Measurements from ENCODE around the gene ATP6V1G2.

The ATP6V1G2 gene

GRCh38 chr6:31547727-31548543 lies 1.5 kb upstream of the ATP6V1G2 start:
- H2BK120ac ChIP-seq (ENCODE audit: insufficient read depth, low read length, poor library complexity): no peak overlapping the region
- H3K79me2 ChIP-seq (ENCODE audit: control insufficient read depth, insufficient read depth, low read length, poor library complexity): no peaks in the 10 kb centered on the region
- 100% methylated on average over 1 of the region's 24 CpGs for WGBS (ENCODE audit: extremely low coverage, insufficient coverage, insufficient read length)

DNA sequence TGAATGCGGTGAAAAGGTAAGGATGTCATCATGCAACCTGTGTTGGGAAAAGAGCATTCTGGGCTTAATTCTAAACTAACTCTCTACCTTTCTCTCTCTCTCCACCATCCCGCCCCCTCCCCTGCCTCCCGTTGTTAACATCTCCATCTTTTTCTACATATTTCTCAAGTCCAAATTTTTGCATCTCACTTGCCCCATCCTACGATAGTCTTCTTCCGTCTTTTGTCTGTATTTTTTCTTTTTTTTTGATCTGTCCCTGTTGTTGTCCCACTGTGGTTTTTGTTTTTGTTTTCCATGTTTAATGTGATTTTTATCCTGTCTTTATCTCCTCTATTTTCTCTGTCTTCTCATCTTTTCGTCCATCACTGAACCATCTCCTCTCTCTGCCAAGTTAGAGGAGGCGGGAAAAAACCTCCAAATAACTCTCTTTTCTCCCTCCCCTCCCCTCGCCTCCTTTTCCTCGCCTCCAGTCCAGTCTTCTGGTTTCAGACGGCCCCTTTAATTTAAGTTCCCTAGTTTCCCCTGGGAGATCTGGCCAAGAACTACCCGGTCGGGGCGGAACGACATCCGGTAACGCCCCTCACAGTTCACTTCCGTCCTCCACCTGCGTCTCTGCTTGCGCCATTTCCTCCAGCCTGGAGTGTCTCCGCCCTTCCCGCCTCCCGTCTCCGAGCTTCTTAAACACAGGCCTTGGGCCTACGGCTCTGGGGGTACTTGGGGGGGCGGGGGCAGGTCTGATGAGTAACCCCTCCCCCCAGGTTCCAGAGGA lies 734 bp upstream of the ATP6V1G2 start, which contains the start of gene NFKBIL1:
Gene NFKBIL1 (plus strand): TSS at position 651 of the 769 bp plus-strand sequence. CDS start 87 bp downstream, at position 738.
- Histone ChIP-seq H3K4me2 (ENCODE audit: low read length) (peak within 1 kb of the TSS; percentile 75), H4K91ac (ENCODE audit: low read depth, low read length) (peak within 1 kb of the TSS; percentile 52), H4K8ac (ENCODE audit: low read depth, low read length) (peak within 1 kb of the TSS; percentile 82), H3K9me3 (ENCODE audit: insufficient read depth, low read depth, low read length) (no peaks in the 10 kb centered on the region), H2BK120ac (ENCODE audit: insufficient read depth, low read length, poor library complexity) (no peak within 1 kb of the TSS), H3K4me1 (ENCODE audit: control insufficient read depth in 1 of 2, insufficient read depth in 2 of 2, low read length in 2 of 2) (peaks cover 4 to 5% of the 10 kb centered on the region in 2 experiments), H3K14ac (ENCODE audit: low read length) (peak within 1 kb of the TSS; percentile 23), H3K4me3 (ENCODE audit: low read depth, low read length) (peak within 1 kb of the TSS; percentile 38), H3K79me1 (ENCODE audit: low read length) (peaks cover 4% of the 10 kb centered on the region), H3K9ac (ENCODE audit: low read length) (no peak within 1 kb of the TSS), H2AK5ac (ENCODE audit: low read length) (peak within 1 kb of the TSS; percentile 48), H2BK5ac (ENCODE audit: low read depth, low read length, poor library complexity) (no peak within 1 kb of the TSS), H3K18ac (ENCODE audit: low read length) (peak within 1 kb of the TSS; percentile 0), H3K27ac (ENCODE audit: low read depth, low read length) (peak within 1 kb of the TSS; percentile 39), H2BK12ac (ENCODE audit: low read length) (peak within 1 kb of the TSS; percentile 1), H3K79me2 (ENCODE audit: control insufficient read depth, insufficient read depth, low read length, poor library complexity) (no peaks in the 10 kb centered on the region), H3K4ac (ENCODE audit: low read depth, low read length) (peak within 1 kb of the TSS; percentile 37), H2AFZ (ENCODE audit: insufficient read depth, low read length, poor library complexity) (peak within 1 kb of the TSS; percentile 40), H3K36me3 (ENCODE audit: control insufficient read depth in 1 of 2, insufficient read depth in 2 of 2, low read length in 2 of 2) (peaks cover 4 to 7% of the 10 kb centered on the region in 2 experiments), H4K12ac (ENCODE audit: low read depth, low read length) (peak within 1 kb of the TSS; percentile 5), H3K23ac (ENCODE audit: low read length) (no peak within 1 kb of the TSS), H3K27me3 (ENCODE audit: insufficient read depth, low read length) (no peaks in the 10 kb centered on the region)
- peak; percentile 89 to 92 for DNase-seq
- WGBS (ENCODE audit: extremely low coverage, insufficient coverage, insufficient read length): no CpG with 5 or more reads among the region's 25 CpGs

More at GRCh38 chr6:31547727-31548543, 1.5 kb upstream of the ATP6V1G2 start:
- Histone ChIP-seq H3K4me1 (ENCODE audit: control insufficient read depth in 1 of 2, insufficient read depth in 2 of 2, low read length in 2 of 2) (peaks cover 4 to 5% of the 10 kb centered on the region in 2 experiments), H4K8ac (ENCODE audit: low read depth, low read length) (peak overlapping the region; percentile 82), H2BK12ac (ENCODE audit: low read length) (peak overlapping the region; percentile 1), H2AFZ (ENCODE audit: insufficient read depth, low read length, poor library complexity) (peak overlapping the region; percentile 2), H3K9me3 (ENCODE audit: insufficient read depth, low read depth, low read length) (no peaks in the 10 kb centered on the region), H3K14ac (ENCODE audit: low read length) (peak overlapping the region; percentile 23), H2AK5ac (ENCODE audit: low read length) (peak overlapping the region; percentile 48), H3K27ac (ENCODE audit: low read depth, low read length) (no peak overlapping the region), H4K12ac (ENCODE audit: low read depth, low read length) (peak overlapping the region; percentile 5), H2BK5ac (ENCODE audit: low read depth, low read length, poor library complexity) (no peak overlapping the region), H3K79me1 (ENCODE audit: low read length) (peaks cover 2% of the 10 kb centered on the region), H3K9ac (ENCODE audit: low read length) (no peak overlapping the region), H3K36me3 (ENCODE audit: control insufficient read depth in 1 of 2, insufficient read depth in 2 of 2, low read length in 2 of 2) (peaks cover 4 to 7% of the 10 kb centered on the region in 2 experiments), H3K18ac (ENCODE audit: low read length) (peak overlapping the region; percentile 0), H3K4me3 (ENCODE audit: low read depth, low read length) (peak overlapping the region; percentile 38), H3K27me3 (ENCODE audit: insufficient read depth, low read length) (no peaks in the 10 kb centered on the region), H3K4ac (ENCODE audit: low read depth, low read length) (peak overlapping the region; percentile 37), H3K4me2 (ENCODE audit: low read length) (peak overlapping the region; percentile 75), H3K23ac (ENCODE audit: low read length) (no peak overlapping the region), H4K91ac (ENCODE audit: low read depth, low read length) (peak overlapping the region; percentile 52)
- no peak for DNase-seq

DNA sequence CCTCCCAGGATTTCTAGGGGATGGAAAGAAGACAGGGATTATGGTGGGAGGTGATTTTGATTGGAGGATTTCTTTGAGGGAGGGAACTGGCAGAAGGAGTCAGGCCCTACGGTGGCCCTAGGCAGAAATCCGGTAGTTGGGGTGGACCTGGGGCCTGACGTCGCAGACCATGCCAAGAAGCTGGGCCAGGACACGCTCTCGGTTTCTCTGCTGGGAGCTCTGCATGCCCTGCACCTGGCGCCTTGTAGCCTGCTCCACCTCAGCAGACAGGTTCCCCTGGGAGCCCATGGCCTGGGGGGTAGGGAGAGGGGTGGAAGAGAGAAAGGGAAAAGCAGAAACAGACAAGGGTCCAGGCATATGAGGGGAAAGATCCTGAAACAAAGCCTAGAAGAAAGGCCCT lies 1.1 kb downstream of the ATP6V1G2 start:
- Histone ChIP-seq H4K12ac (ENCODE audit: low read depth, low read length) (no peak overlapping the region), H3K79me1 (ENCODE audit: low read length) (peaks cover 12% of the 10 kb centered on the region), H4K91ac (ENCODE audit: low read depth, low read length) (no peak overlapping the region), H2BK120ac (ENCODE audit: insufficient read depth, low read length, poor library complexity) (no peak overlapping the region), H3K4me3 (ENCODE audit: low read depth, low read length) (no peak overlapping the region), H3K36me3 (ENCODE audit: control insufficient read depth in 1 of 2, insufficient read depth in 2 of 2, low read length in 2 of 2) (peaks cover 4 to 6% of the 10 kb centered on the region in 2 experiments), H3K9me3 (ENCODE audit: insufficient read depth, low read depth, low read length) (no peaks in the 10 kb centered on the region), H3K23ac (ENCODE audit: low read length) (no peak overlapping the region), H3K18ac (ENCODE audit: low read length) (no peak overlapping the region), H3K27ac (ENCODE audit: low read depth, low read length) (no peak overlapping the region), H2AK5ac (ENCODE audit: low read length) (no peak overlapping the region), H3K14ac (ENCODE audit: low read length) (no peak overlapping the region), H2BK12ac (ENCODE audit: low read length) (no peak overlapping the region), H2AFZ (ENCODE audit: insufficient read depth, low read length, poor library complexity) (no peak overlapping the region), H3K27me3 (ENCODE audit: insufficient read depth, low read length) (no peaks in the 10 kb centered on the region), H2BK5ac (ENCODE audit: low read depth, low read length, poor library complexity) (no peak overlapping the region), H3K4me1 (ENCODE audit: control insufficient read depth in 1 of 2, insufficient read depth in 2 of 2, low read length in 2 of 2) (peaks cover 5 to 6% of the 10 kb centered on the region in 2 experiments), H3K4ac (ENCODE audit: low read depth, low read length) (no peak overlapping the region), H3K79me2 (ENCODE audit: control insufficient read depth, insufficient read depth, low read length, poor library complexity) (peaks cover 12% of the 10 kb centered on the region), H4K8ac (ENCODE audit: low read depth, low read length) (no peak overlapping the region), H3K4me2 (ENCODE audit: low read length) (no peak overlapping the region), H3K9ac (ENCODE audit: low read length) (peak overlapping the region; percentile 23)
- no CpG with 5 or more reads among the region's 7 CpGs for WGBS (ENCODE audit: extremely low coverage, insufficient coverage, insufficient read length)
- no peak for DNase-seq

- H3K14ac ChIP-seq (ENCODE audit: low read length): no peak overlapping the region
- H3K4me3 ChIP-seq (ENCODE audit: low read depth, low read length): no peak overlapping the region
- no peak overlapping the region for H4K12ac ChIP-seq (ENCODE audit: low read depth, low read length)
- no peak overlapping the region for H2BK5ac ChIP-seq (ENCODE audit: low read depth, low read length, poor library complexity)
- peaks cover 17% of the 10 kb centered on the region for H3K79me2 ChIP-seq (ENCODE audit: control insufficient read depth, insufficient read depth, low read length, poor library complexity)
- H3K36me3 ChIP-seq (ENCODE audit: control insufficient read depth in 1 of 2, insufficient read depth in 2 of 2, low read length in 2 of 2): peaks cover 9 to 10% of the 10 kb centered on the region in 2 experiments
- H3K4ac ChIP-seq (ENCODE audit: low read depth, low read length): no peak overlapping the region
- H3K9me3 ChIP-seq (ENCODE audit: insufficient read depth, low read depth, low read length): no peaks in the 10 kb centered on the region
- no peak overlapping the region for H2BK12ac ChIP-seq (ENCODE audit: low read length)
- no peak overlapping the region for H2BK120ac ChIP-seq (ENCODE audit: insufficient read depth, low read length, poor library complexity)
- peaks cover 12% of the 10 kb centered on the region for H3K79me1 ChIP-seq (ENCODE audit: low read length)
- peaks cover 10 to 11% of the 10 kb centered on the region in 2 experiments for H3K4me1 ChIP-seq (ENCODE audit: control insufficient read depth in 1 of 2, insufficient read depth in 2 of 2, low read length in 2 of 2)
- H3K18ac ChIP-seq (ENCODE audit: low read length): no peak overlapping the region
- no peak overlapping the region for H3K9ac ChIP-seq (ENCODE audit: low read length)
- H3K27me3 ChIP-seq (ENCODE audit: insufficient read depth, low read length): no peaks in the 10 kb centered on the region
- no peak overlapping the region for H3K23ac ChIP-seq (ENCODE audit: low read length)
- WGBS (ENCODE audit: extremely low coverage, insufficient coverage, insufficient read length): no CpG with 5 or more reads among the region's 2 CpGs
- H4K91ac ChIP-seq (ENCODE audit: low read depth, low read length): no peak overlapping the region
- DNase-seq: no peak
- H4K8ac ChIP-seq (ENCODE audit: low read depth, low read length): no peak overlapping the region
- H3K4me2 ChIP-seq (ENCODE audit: low read length): no peak overlapping the region
- no peak overlapping the region for H3K27ac ChIP-seq (ENCODE audit: low read depth, low read length)
- H2AK5ac ChIP-seq (ENCODE audit: low read length): no peak overlapping the region
- H2AFZ ChIP-seq (ENCODE audit: insufficient read depth, low read length, poor library complexity): no peak overlapping the region
These were observed 1.7 kb downstream of the ATP6V1G2 start for GRCh38 chr6:31544676-31545075.

All from trophoblast cell (in vitro differentiated cells and primary cell).